ENCODE results near the gene RBM5.

Gene RBM5

GRCh38 chr3:50156549-50157493, 68.1 kb downstream of the RBM5 start:
- no peak for TF ChIP-seq CTCF (IDR thresholded peaks at IDR 0.05)
- no peak overlapping the region for H3K27ac ChIP-seq

- TF ChIP-seq CTCF (IDR thresholded peaks at IDR 0.05) (no peak), ZFX (IDR thresholded peaks at IDR 0.05; ENCODE audit: borderline replicate concordance) (no peak)
- no peak overlapping the region for H3K27ac ChIP-seq
These were observed 69.3 kb downstream of the RBM5 start for GRCh38 chr3:50157827-50158529.

- H3K27ac ChIP-seq, result no peak overlapping the region
These were observed 69.9 kb downstream of the RBM5 start for GRCh38 chr3:50158530-50159146.

GRCh38 chr3:50160561-50160983, 71.9 kb downstream of the RBM5 start:
- no peak for TF ChIP-seq ZFX (IDR thresholded peaks at IDR 0.05; ENCODE audit: borderline replicate concordance)
- no peak for TF ChIP-seq CTCF (IDR thresholded peaks at IDR 0.05)
- no peak overlapping the region for H3K27ac ChIP-seq

More at GRCh38 chr3:50158530-50159146, 69.9 kb downstream of the RBM5 start:
- no peak for TF ChIP-seq ZFX (IDR thresholded peaks at IDR 0.05; ENCODE audit: borderline replicate concordance)
- no peak for TF ChIP-seq CTCF (IDR thresholded peaks at IDR 0.05)

GRCh38 chr3:50161320-50161719, 72.6 kb downstream of the RBM5 start:
- H3K27ac ChIP-seq, result no peak overlapping the region
- no peak for TF ChIP-seq CTCF (IDR thresholded peaks at IDR 0.05)
- TF ChIP-seq ZFX (IDR thresholded peaks at IDR 0.05; ENCODE audit: borderline replicate concordance), result no peak

- no peak overlapping the region for H3K27ac ChIP-seq
- TF ChIP-seq ZFX (IDR thresholded peaks at IDR 0.05; ENCODE audit: borderline replicate concordance), result no peak
- TF ChIP-seq CTCF (IDR thresholded peaks at IDR 0.05), result no peak
These were observed 73.5 kb downstream of the RBM5 start for GRCh38 chr3:50162034-50162883.

Measured in 22Rv1 (cell line).